Neural progenitor cell (in vitro differentiated cells): Measurements from ENCODE around the gene APBB2. TPM values are rescaled to one million over a fixed set of nuclear protein-coding genes. Genes with fewer than 3 reads are reported as not detected.

Experiments
- DNase-seq: peaks from one replicate; pipeline ENCODE4 v3.0.0-alpha.2; 2016; ENCODE audit warnings: low spot score
- H2AFZ ChIP-seq: fragments of 200-600 bp; sonication (generic); replicated peaks from 2 replicates; pipeline ENCODE4 v1.6.1; 2016; ENCODE audit warnings: antibody characterized with exemption
- H3F3A ChIP-seq: fragments of 200-600 bp; sonication (generic); 2 replicates; pipeline ENCODE4 v1.6.1; 2016; ENCODE audit warnings: antibody characterized with exemption, low read depth
- H3K27ac ChIP-seq: fragments of 200-600 bp; sonication (generic); 2 replicates; pipeline ENCODE4 v1.5.1; 2016; ENCODE audit warnings: mild to moderate bottlenecking
- H3K27me3 ChIP-seq: fragments of 200-600 bp; sonication (generic); 2 replicates; pipeline ENCODE4 v1.6.1; 2016; ENCODE audit warnings: mild to moderate bottlenecking, moderate library complexity
- H3K36me3 ChIP-seq: fragments of 200-600 bp; sonication (generic); 2 replicates; pipeline ENCODE4 v1.5.1; 2016
- H3K4me1 ChIP-seq: fragments of 200-600 bp; sonication (generic); 2 replicates; pipeline ENCODE4 v1.6.1; 2016; ENCODE audit warnings: mixed run types
- H3K4me2 ChIP-seq: fragments of 200-600 bp; sonication (generic); 2 replicates; pipeline ENCODE4 v1.6.1; 2016
- H3K4me3 ChIP-seq: fragments of 200-600 bp; sonication (generic); 2 replicates; pipeline ENCODE4 v1.5.1; 2016
- H3K79me2 ChIP-seq: fragments of 200-600 bp; sonication (generic); 2 replicates; pipeline ENCODE4 v1.6.1; 2016; ENCODE audit warnings: low read depth
- H3K9ac ChIP-seq: fragments of 200-600 bp; sonication (generic); 2 replicates; pipeline ENCODE4 v1.6.1; 2016
- H3K9me3 ChIP-seq: fragments of 200-600 bp; sonication (generic); 2 replicates; pipeline ENCODE4 v1.5.1; 2016; ENCODE audit warnings: low read depth
- H4K20me1 ChIP-seq: fragments of 200-600 bp; sonication (generic); 2 replicates; pipeline ENCODE4 v1.6.1; 2016; ENCODE audit warnings: low read depth
- H3K27ac Mint-ChIP-seq: 3 replicates; pipeline ENCODE4 v1.8.0; 2021; ENCODE audit warnings: mixed read lengths
- H3K27me3 Mint-ChIP-seq: 2 replicates; pipeline ENCODE4 v1.8.0; 2022; ENCODE audit warnings: low read depth, mild to moderate bottlenecking, inconsistent platforms, moderate library complexity, mixed read lengths; ENCODE audit not compliant: insufficient read depth
- H3K36me3 Mint-ChIP-seq: 3 replicates; pipeline ENCODE4 v1.8.0; 2021; ENCODE audit warnings: mixed read lengths
- H3K4me1 Mint-ChIP-seq: 3 replicates; pipeline ENCODE4 v1.8.0; 2021; ENCODE audit warnings: mixed read lengths
- H3K4me3 Mint-ChIP-seq: 3 replicates; pipeline ENCODE4 v1.8.0; 2021; ENCODE audit warnings: mild to moderate bottlenecking, moderate library complexity, mixed read lengths
- H3K9me3 Mint-ChIP-seq: 3 replicates; pipeline ENCODE4 v1.8.0; 2020; ENCODE audit warnings: mixed read lengths
- EZH2 ChIP-seq: fragments of 200-600 bp; sonication (generic); IDR thresholded peaks from 2 replicates; pipeline ENCODE4 v1.6.1; 2017; ENCODE audit warnings: antibody characterized with exemption, mild to moderate bottlenecking, moderate library complexity
- EZH2phosphoT487 ChIP-seq: fragments of 200-600 bp; sonication (generic); IDR thresholded peaks from 2 replicates; pipeline ENCODE4 v1.6.1; 2017; ENCODE audit warnings: antibody characterized with exemption
- total RNA-seq: library from RNA; depleted of rRNA; stranded (reverse); fragments of >200 nt; gene quantifications from 2 replicates; pipeline ENCODE4 v1.2.3, GENCODE V29; 2015; ENCODE audit warnings: low replicate concordance
- TF ChIP-seq, protein P1 (sequence below): fragments of 200-600 bp; sonication (generic); IDR thresholded peaks from 2 replicates; pipeline ENCODE4 v1.5.1; 2017; ENCODE audit warnings: antibody characterized with exemption, mild to moderate bottlenecking

Gene APBB2
- total RNA-seq, 1 donor from 2014 or later = 83.2 TPM

- Mint-ChIP-seq H3K9me3 (peaks cover 6% of the 10 kb centered on the region), H3K27ac (no peak overlapping the region), H3K4me3 (no peak overlapping the region), H3K27me3 (peaks cover 2% of the 10 kb centered on the region), H3K4me1 (no peaks in the 10 kb centered on the region), H3K36me3 (no peaks in the 10 kb centered on the region)
- Histone ChIP-seq H2AFZ (no peak overlapping the region), H3K79me2 (peaks cover 11% of the 10 kb centered on the region), H3K9me3 (no peaks in the 10 kb centered on the region), H4K20me1 (no peaks in the 10 kb centered on the region), H3K4me3 (no peak overlapping the region), H3K27ac (no peak overlapping the region), H3K4me1 (no peaks in the 10 kb centered on the region), H3K36me3 (no peaks in the 10 kb centered on the region), H3K4me2 (no peak overlapping the region), H3K27me3 (no peaks in the 10 kb centered on the region), H3K9ac (no peak overlapping the region), H3F3A (no peaks in the 10 kb centered on the region)
- no peak for TF ChIP-seq EZH2
- TF ChIP-seq EZH2phosphoT487 = no peak
- TF ChIP-seq, protein P1, sequence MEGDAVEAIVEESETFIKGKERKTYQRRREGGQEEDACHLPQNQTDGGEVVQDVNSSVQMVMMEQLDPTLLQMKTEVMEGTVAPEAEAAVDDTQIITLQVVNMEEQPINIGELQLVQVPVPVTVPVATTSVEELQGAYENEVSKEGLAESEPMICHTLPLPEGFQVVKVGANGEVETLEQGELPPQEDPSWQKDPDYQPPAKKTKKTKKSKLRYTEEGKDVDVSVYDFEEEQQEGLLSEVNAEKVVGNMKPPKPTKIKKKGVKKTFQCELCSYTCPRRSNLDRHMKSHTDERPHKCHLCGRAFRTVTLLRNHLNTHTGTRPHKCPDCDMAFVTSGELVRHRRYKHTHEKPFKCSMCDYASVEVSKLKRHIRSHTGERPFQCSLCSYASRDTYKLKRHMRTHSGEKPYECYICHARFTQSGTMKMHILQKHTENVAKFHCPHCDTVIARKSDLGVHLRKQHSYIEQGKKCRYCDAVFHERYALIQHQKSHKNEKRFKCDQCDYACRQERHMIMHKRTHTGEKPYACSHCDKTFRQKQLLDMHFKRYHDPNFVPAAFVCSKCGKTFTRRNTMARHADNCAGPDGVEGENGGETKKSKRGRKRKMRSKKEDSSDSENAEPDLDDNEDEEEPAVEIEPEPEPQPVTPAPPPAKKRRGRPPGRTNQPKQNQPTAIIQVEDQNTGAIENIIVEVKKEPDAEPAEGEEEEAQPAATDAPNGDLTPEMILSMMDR = no peak
- DNase-seq = no peak
Observed at GRCh38 chr4:41183021-41183553, 31.3 kb downstream of the APBB2 start.

GRCh38 chr4:41181037-41181436 is 33.3 kb downstream of the APBB2 start:
- Mint-ChIP-seq H3K27me3 (peaks cover 2% of the 10 kb centered on the region), H3K4me3 (no peak overlapping the region), H3K4me1 (no peaks in the 10 kb centered on the region), H3K27ac (no peak overlapping the region), H3K36me3 (no peaks in the 10 kb centered on the region), H3K9me3 (peaks cover 6% of the 10 kb centered on the region)
- Histone ChIP-seq H4K20me1 (no peaks in the 10 kb centered on the region), H2AFZ (no peak overlapping the region), H3K4me3 (no peak overlapping the region), H3K9ac (no peak overlapping the region), H3K4me1 (no peaks in the 10 kb centered on the region), H3K4me2 (no peak overlapping the region), H3K79me2 (peaks cover 10% of the 10 kb centered on the region), H3K9me3 (no peaks in the 10 kb centered on the region), H3F3A (no peaks in the 10 kb centered on the region), H3K36me3 (no peaks in the 10 kb centered on the region), H3K27me3 (no peaks in the 10 kb centered on the region), H3K27ac (no peak overlapping the region)
- TF ChIP-seq, protein P1 = no peak
- TF ChIP-seq EZH2phosphoT487 (no peak), EZH2 (no peak)
- no peak for DNase-seq

- Histone ChIP-seq H3K27me3 (no peaks in the 10 kb centered on the region), H3K27ac (no peak overlapping the region), H3K36me3 (no peaks in the 10 kb centered on the region), H3K4me2 (no peak overlapping the region), H3K4me1 (no peaks in the 10 kb centered on the region), H3K4me3 (no peak overlapping the region), H2AFZ (no peak overlapping the region), H3K9ac (no peak overlapping the region), H4K20me1 (no peaks in the 10 kb centered on the region), H3K9me3 (no peaks in the 10 kb centered on the region), H3K79me2 (peaks cover 13% of the 10 kb centered on the region), H3F3A (no peaks in the 10 kb centered on the region)
- peaks cover 2% of the 10 kb centered on the region for H3K27me3 Mint-ChIP-seq
- no peak for DNase-seq
- no peak overlapping the region for H3K4me3 Mint-ChIP-seq
- no peak overlapping the region for H3K27ac Mint-ChIP-seq
- H3K4me1 Mint-ChIP-seq = no peaks in the 10 kb centered on the region
- H3K36me3 Mint-ChIP-seq = no peaks in the 10 kb centered on the region
- TF ChIP-seq, protein P1 = no peak
- TF ChIP-seq EZH2phosphoT487 (no peak), EZH2 (no peak)
- peaks cover 6% of the 10 kb centered on the region for H3K9me3 Mint-ChIP-seq
Observed at GRCh38 chr4:41179498-41180195, 34.7 kb downstream of the APBB2 start.
